ENCODE results near the gene C14orf119.

Gene C14orf119

GRCh38 chr14:23128969-23129758, 33.9 kb downstream of the C14orf119 start:
- POLR2A ChIA-PET (ENCODE audit: low non-redundant PET), result no interaction called here
- CTCF ChIA-PET, result interaction anchor here (0.5 to 0.8 kb wide), 2 partner anchors 9 to 165 kb away, joined by 3 read pairs; no protein-coding TSS in a partner anchor
- H3K27ac ChIP-seq, result no peak overlapping the region
- no peak for DNase-seq (ENCODE audit: low spot score)
- no peak for TF ChIP-seq CTCF (conservative IDR thresholded peaks at IDR 0.05; ENCODE audit: low read depth)

- no peak for DNase-seq (ENCODE audit: low spot score)
- ChIA-PET CTCF (interaction anchor here (0.5 to 0.8 kb wide), 2 partner anchors 9 to 165 kb away, joined by 3 read pairs; no protein-coding TSS in a partner anchor), POLR2A (ENCODE audit: low non-redundant PET) (no interaction called here)
- H3K27ac ChIP-seq, result no peak overlapping the region
- TF ChIP-seq CTCF (conservative IDR thresholded peaks at IDR 0.05; ENCODE audit: low read depth), result no peak
These were observed 34.5 kb downstream of the C14orf119 start for GRCh38 chr14:23129759-23130316.

- H3K27ac ChIP-seq, result peak overlapping the region; percentile 79
- CTCF ChIA-PET, result interaction anchor here (1.1 kb wide), 1 partner anchor 10 kb away, joined by 3 read pairs; no protein-coding TSS in a partner anchor
- no peak for TF ChIP-seq CTCF (conservative IDR thresholded peaks at IDR 0.05; ENCODE audit: low read depth)
- POLR2A ChIA-PET (ENCODE audit: low non-redundant PET), result no interaction called here
- no peak for DNase-seq (ENCODE audit: low spot score)
These were observed 35.6 kb downstream of the C14orf119 start for GRCh38 chr14:23130871-23131270.

GRCh38 chr14:23131482-23131881, 36.2 kb downstream of the C14orf119 start:
- DNase-seq (ENCODE audit: low spot score), result no peak
- ChIA-PET POLR2A (ENCODE audit: low non-redundant PET) (no interaction called here), CTCF (interaction anchor here (0.5 to 1.1 kb wide), 3 partner anchors 11 to 55 kb away, joined by 3 to 4 read pairs (median 3); no protein-coding TSS in a partner anchor)
- no peak for TF ChIP-seq CTCF (conservative IDR thresholded peaks at IDR 0.05; ENCODE audit: low read depth)
- peak overlapping the region; percentile 79 for H3K27ac ChIP-seq

- POLR2A ChIA-PET (ENCODE audit: low non-redundant PET), result no interaction called here
- no peak for TF ChIP-seq CTCF (conservative IDR thresholded peaks at IDR 0.05; ENCODE audit: low read depth)
- no peak for DNase-seq (ENCODE audit: low spot score)
- H3K27ac ChIP-seq, result peak overlapping the region; percentile 79
- CTCF ChIA-PET, result interaction anchor here (1.3 kb wide), 1 partner anchor 12 kb away, joined by 4 read pairs; no protein-coding TSS in a partner anchor
These were observed 37.7 kb downstream of the C14orf119 start for GRCh38 chr14:23132970-23133369.

GRCh38 chr14:23136566-23137133, 41.3 kb downstream of the C14orf119 start:
- ChIA-PET POLR2A (ENCODE audit: low non-redundant PET) (no interaction called here), CTCF (interaction anchor here (0.6 to 1.7 kb wide), 2 partner anchors 36 to 163 kb away, joined by 3 to 4 read pairs; no protein-coding TSS in a partner anchor)
- no peak for TF ChIP-seq CTCF (conservative IDR thresholded peaks at IDR 0.05; ENCODE audit: low read depth)
- H3K27ac ChIP-seq, result peak overlapping the region; percentile 93
- no peak for DNase-seq (ENCODE audit: low spot score)
